DOHH2 (cell line): Measurements from ENCODE around the gene MTCH2.

Experiments used
- EZH2phosphoT487 ChIP-seq: fragments of 200-600 bp; sonication (generic); IDR thresholded peaks from 2 replicates; pipeline ENCODE4 v1.6.1; 2017; ENCODE audit warnings: borderline replicate concordance, mild to moderate bottlenecking, antibody characterized with exemption, low read length, moderate library complexity, mixed read lengths
- TF ChIP-seq, protein P1 (sequence below): fragments of 200-600 bp; sonication (generic); IDR thresholded peaks from one replicate; pipeline ENCODE4 v1.5.1; 2014; ENCODE audit warnings: antibody characterized with exemption, mild to moderate bottlenecking, low read depth, low read length; ENCODE audit not compliant: poor library complexity, severe bottlenecking

DNA sequence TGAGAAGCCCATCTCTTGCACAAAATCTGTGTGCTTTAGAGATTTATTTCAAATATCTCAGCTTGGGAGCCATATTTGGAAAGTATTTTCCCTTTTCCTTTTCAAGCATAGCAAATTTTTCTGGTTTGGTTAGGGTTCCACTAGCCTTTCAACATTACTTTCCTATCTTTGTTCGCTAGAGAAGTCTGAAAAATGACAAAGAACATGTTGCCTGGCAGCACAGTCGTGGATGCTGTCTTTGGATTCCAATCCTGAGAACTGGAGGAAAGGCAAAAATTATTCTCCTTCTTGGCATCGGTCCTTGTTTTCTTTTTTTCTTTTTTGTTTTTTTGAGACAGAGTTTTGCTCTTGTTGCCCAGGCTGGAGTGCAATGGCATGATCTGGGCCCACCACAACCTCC lies 6.9 kb upstream of the MTCH2 start:
- TF ChIP-seq, protein P1, sequence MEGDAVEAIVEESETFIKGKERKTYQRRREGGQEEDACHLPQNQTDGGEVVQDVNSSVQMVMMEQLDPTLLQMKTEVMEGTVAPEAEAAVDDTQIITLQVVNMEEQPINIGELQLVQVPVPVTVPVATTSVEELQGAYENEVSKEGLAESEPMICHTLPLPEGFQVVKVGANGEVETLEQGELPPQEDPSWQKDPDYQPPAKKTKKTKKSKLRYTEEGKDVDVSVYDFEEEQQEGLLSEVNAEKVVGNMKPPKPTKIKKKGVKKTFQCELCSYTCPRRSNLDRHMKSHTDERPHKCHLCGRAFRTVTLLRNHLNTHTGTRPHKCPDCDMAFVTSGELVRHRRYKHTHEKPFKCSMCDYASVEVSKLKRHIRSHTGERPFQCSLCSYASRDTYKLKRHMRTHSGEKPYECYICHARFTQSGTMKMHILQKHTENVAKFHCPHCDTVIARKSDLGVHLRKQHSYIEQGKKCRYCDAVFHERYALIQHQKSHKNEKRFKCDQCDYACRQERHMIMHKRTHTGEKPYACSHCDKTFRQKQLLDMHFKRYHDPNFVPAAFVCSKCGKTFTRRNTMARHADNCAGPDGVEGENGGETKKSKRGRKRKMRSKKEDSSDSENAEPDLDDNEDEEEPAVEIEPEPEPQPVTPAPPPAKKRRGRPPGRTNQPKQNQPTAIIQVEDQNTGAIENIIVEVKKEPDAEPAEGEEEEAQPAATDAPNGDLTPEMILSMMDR = no peak
- no peak for TF ChIP-seq EZH2phosphoT487
